ENCODE results near the gene ASB8.
"Not testable (repeated sequence)": the region's sequence is repeated elsewhere in the genome, so short reads cannot be mapped to it uniquely, and the experiment has no call there.

DNA sequence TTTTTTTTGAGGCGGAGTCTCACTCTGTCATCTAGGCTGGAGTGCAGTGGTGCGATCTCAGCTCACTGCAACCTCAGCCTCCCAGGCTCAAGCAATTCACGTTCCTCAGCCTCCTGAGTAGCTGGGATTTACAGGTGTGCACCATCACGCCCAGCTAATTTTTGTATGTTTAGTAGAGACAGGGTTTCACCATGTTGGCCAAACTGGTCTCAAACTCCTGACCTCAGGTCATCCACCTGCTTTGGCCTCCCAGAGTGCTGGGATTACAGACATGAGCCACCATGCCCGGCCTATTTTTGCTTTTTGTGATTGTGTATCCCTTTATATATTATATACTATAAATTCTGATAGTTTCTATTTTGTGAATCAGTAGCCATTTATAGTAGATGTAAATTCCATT is 1.5 kb downstream of the ASB8 start:
- not testable (repeated sequence) for TF ChIP-seq SIN3A (IDR thresholded peaks at IDR 0.05; ENCODE audit: borderline replicate concordance in 2 of 2, control insufficient read depth in 1 of 2, low read depth in 2 of 2, low read length in 2 of 2); ZNF282 (CRISPR knock-in tag; IDR thresholded peaks at IDR 0.05); ZNF384 (IDR thresholded peaks at IDR 0.05; ENCODE audit: low read depth, low read length); SRF (CRISPR knock-in tag; IDR thresholded peaks at IDR 0.05); SNAPC5 (CRISPR knock-in tag; IDR thresholded peaks at IDR 0.05); ZNF253 (CRISPR knock-in tag; conservative IDR thresholded peaks at IDR 0.05); PHF20 (IDR thresholded peaks at IDR 0.05; ENCODE audit: partially characterized antibody); BRCA1 (IDR thresholded peaks at IDR 0.05); BRCA1 (CRISPR knock-in tag; IDR thresholded peaks at IDR 0.05); CREM (IDR thresholded peaks at IDR 0.05; ENCODE audit: low read depth); SMARCB1 (IDR thresholded peaks at IDR 0.05; ENCODE audit: insufficient read length, low read depth)
- TF ChIP-seq, protein P1, sequence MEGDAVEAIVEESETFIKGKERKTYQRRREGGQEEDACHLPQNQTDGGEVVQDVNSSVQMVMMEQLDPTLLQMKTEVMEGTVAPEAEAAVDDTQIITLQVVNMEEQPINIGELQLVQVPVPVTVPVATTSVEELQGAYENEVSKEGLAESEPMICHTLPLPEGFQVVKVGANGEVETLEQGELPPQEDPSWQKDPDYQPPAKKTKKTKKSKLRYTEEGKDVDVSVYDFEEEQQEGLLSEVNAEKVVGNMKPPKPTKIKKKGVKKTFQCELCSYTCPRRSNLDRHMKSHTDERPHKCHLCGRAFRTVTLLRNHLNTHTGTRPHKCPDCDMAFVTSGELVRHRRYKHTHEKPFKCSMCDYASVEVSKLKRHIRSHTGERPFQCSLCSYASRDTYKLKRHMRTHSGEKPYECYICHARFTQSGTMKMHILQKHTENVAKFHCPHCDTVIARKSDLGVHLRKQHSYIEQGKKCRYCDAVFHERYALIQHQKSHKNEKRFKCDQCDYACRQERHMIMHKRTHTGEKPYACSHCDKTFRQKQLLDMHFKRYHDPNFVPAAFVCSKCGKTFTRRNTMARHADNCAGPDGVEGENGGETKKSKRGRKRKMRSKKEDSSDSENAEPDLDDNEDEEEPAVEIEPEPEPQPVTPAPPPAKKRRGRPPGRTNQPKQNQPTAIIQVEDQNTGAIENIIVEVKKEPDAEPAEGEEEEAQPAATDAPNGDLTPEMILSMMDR (IDR thresholded peaks at IDR 0.05 in 2 of 3, conservative IDR thresholded peaks at IDR 0.05 in 1 of 3; ENCODE audit: insufficient read depth in 2 of 3, low read depth in 1 of 3, low read length in 3 of 3) = not testable (repeated sequence)
- TF ChIP-seq, protein P2, sequence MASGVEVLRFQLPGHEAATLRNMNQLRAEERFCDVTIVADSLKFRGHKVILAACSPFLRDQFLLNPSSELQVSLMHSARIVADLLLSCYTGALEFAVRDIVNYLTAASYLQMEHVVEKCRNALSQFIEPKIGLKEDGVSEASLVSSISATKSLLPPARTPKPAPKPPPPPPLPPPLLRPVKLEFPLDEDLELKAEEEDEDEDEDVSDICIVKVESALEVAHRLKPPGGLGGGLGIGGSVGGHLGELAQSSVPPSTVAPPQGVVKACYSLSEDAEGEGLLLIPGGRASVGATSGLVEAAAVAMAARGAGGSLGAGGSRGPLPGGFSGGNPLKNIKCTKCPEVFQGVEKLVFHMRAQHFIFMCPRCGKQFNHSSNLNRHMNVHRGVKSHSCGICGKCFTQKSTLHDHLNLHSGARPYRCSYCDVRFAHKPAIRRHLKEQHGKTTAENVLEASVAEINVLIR (CRISPR knock-in tag; IDR thresholded peaks at IDR 0.05) = not testable (repeated sequence)
